ENCODE measurements around the gene MAF.

The MAF gene

DNA sequence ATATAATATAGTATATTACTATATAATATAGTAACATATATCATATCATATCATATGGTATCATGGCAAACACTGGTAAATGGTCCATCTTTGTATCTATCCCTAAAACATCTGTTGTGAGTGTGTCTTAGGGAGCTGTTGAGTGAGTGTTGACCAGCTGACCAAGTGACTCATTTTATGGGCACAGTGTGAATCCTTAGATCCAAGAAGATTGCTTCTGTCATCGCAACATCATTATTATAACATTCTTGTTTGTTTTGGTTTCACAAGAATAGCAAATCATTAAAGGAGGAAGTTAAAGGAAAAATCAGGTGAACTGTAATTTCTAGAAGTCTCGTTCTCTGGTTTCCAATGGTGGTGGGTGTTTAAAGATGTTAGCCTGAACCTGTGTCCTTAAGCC is 11.7 kb upstream of the MAF start:
- no peak for DNase-seq (ENCODE audit: low read depth in 3 of 3)

DNA sequence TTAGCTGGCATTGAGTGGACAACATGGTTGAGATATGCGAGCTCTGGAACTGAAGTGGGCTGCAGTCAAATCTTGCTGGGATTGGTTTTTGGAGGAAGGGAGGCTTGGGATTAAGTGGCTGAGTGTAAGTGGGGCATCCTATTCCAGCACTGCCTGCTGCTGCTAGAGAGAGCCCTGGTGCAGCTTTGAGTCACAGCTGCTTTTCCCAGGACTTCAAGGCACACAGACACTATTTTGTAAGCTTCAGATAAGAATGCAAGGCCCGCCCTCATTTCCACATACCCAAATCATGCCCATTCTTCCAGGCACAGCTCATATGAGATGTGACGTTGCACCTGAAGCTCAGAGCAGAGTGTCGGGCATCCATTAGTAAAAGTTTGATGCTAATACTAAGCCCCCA is 10.2 kb upstream of the MAF start:
- no peak for DNase-seq (ENCODE audit: low read depth in 3 of 3)

DNA sequence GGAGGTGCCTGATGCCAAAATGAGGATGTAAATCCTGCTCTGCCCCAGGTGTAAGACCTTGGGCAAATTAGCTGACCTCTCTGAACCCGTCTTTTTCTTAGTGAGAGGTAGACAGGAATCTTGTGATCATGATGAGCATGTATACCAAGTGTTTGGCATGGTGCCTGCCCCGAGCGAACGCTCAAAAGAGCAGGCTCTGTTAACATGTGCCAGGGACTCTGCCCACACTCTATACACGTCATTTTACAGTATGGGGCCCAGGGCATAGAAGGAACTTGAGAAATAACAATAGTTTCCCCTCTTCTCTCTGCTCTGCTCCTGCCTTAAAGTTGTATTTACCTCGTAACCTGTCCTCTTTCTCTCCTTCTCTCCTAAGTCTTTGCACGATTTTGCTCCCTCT is 9.3 kb upstream of the MAF start:
- no peak for DNase-seq (ENCODE audit: low read depth in 3 of 3)

DNA sequence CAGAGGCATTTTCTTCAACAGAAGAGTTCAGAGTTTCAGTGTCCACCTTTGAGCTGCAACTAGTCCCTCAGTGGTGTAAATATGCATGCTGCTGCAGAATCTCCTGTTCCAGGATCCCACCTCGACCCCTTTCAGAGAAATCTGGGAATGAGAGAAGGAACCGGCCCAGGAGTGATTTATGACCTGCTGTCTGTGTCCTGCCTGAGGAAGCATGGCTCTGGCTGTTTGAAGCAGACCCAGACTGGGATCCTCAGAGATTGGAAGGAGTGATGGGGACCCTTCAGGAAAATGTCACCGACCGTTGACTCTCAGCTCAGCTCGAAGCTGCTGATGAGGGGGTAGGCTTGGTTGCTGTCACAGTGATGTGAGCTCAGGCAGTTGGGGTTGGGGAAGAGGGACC is 8.4 kb upstream of the MAF start:
- DNase-seq (ENCODE audit: low read depth in 3 of 3): no peak

DNA sequence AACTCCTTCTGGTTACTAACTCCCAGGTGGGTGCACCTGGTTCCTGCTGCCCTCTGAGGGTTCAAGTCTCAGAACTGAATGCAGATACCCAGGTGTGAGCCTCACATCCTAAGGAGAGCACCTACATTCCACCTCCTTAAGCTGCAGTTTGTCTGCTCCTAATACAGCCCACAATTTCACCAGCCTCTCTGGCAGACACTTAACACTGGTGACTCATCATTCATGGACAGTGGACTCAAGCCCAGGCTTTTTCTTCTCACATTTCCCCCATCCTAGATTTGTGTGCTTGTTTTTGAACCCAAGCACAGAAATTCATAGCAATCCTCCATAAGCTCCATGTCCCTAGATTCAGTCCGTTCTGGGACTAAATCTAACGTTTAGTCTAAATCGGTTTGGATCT is 7.0 kb upstream of the MAF start:
- no peak for DNase-seq (ENCODE audit: low read depth in 3 of 3)

DNA sequence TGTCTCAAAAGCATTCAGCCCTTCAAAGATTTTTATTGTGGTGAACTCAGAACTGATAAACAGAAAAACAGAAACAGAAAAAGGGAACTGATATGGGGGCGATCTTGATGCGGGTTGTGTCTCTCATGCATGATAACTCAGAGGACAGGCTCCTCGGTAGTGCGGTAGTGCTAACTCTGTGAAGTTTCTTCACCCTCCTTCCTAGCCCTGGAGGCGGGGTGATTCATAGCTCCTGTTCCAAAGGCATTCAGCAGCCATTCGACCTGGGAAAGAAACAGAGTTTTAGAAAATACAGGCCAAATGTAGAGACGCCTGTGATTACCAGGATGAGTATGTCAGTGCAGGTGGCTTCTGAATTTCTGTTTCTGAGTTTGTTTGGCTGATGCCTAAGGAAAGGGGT is 5.5 kb upstream of the MAF start:
- DNase-seq (ENCODE audit: low read depth in 3 of 3): no peak

DNA sequence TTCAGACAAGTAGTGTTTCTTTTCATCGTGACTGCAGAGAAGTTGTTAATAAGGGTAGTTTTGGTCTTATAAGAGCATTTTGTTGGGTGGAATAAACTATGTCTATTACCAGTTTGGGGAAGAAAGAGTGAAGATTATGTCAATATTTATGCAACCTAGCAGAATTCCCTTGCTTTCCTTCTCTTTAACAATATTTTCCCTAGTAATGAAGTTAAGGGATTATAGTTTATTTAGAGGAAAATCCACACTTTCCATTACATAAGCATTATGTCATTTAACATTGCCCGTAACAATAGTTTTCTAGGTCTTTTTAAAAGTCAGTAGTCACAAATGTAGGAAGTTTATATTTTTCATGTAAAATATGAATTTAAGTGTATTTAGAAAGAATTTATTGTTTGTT is 2.5 kb upstream of the MAF start:
- no peak for DNase-seq (ENCODE audit: low read depth in 3 of 3)

DNA sequence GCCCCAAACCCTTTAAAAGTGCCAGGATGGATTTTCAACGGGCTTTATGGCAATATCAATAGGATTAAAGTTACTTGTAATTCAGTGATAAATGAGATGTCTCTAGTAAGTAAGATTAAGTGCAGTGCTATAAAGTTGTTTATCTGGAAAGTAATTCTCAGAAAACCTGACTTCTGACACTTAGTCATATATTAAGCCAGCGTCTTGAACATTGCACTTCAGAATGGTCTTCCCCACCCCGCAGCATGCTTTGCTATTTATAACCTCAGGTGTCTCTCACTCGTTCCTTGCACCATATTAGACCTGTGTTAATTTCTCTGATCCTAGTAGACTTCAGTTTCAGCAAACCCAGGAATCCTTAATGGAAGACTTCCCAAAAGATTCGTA is 2.1 kb upstream of the MAF start:
- DNase-seq (ENCODE audit: low read depth in 3 of 3): no peak

DNA sequence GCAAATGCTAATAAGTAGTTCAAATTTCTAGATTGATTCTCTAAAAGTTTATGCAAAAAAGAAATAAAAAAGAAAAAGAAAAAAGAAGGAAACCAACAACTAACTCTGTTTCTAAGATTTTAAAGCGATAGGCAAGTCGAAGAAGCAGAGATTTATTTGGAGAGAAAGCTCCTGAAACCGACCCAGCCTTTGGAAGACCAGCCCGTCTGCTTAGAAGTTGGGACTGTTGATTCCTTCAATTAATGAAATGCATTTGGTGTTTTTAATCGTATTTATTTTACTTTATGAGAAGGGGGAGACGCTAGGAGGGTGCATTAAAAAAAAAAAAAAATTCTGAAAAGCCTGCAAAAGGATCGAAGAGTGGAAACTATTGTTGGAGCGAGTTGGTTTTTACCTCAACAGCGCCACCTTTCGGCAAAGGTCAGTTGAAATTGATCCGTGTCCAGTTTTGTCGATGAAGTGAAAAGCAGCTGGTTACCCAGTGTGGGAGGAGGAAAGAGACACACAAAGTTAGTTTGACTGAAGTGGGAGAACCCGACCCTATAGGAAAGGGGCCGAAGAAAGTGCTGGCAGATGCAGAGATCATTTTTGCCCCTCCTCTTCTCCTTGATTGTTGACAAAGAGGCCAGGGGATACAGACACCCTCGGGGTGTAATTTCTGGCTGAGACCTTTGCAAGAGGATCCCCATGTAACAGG is 1.5 kb upstream of the MAF start:
- peak; percentile 68 to 83 (median 81) for DNase-seq (ENCODE audit: low read depth in 3 of 3)

DNA sequence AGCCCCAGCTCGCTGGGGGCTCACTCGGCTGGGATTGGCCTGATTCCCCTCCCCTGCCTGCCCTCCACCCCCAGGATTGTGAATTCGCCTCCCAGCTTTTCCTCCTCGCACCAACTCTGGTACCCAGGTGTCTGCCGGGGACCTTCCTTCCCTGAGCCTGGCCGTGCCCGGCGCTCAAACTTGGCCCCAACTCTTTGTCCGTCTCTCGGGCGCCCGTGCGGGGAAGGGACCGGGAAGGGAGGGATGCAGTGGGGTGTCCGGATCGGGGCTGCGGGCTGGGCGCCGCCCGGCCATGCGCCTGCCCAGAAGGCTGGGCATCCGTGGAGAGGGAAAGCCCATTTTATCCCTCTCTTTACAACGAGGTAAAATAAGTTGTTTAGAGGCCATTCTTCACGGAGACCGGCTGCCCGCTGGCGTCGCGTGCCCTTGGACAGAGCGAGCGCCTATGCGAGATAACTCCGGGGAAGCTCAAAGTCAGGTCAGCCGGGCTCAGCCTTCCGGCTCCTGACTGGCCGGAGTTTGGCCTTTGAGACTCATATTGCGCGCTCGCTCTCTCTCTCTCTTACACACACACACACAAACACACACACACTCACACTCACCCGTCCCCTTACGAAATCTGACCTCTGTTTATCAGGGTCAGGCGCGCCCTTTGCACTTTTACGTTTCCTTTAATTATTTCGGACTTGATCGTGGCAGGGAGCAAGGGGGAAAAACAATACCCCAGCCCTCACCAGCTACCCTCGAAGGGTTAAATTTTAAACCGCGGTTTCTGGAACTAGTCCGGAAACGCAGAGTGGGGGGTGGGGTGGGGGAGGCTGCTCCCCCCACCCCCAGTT is 774 bp upstream of the MAF start:
- no peak for DNase-seq (ENCODE audit: low read depth in 3 of 3)

DNA sequence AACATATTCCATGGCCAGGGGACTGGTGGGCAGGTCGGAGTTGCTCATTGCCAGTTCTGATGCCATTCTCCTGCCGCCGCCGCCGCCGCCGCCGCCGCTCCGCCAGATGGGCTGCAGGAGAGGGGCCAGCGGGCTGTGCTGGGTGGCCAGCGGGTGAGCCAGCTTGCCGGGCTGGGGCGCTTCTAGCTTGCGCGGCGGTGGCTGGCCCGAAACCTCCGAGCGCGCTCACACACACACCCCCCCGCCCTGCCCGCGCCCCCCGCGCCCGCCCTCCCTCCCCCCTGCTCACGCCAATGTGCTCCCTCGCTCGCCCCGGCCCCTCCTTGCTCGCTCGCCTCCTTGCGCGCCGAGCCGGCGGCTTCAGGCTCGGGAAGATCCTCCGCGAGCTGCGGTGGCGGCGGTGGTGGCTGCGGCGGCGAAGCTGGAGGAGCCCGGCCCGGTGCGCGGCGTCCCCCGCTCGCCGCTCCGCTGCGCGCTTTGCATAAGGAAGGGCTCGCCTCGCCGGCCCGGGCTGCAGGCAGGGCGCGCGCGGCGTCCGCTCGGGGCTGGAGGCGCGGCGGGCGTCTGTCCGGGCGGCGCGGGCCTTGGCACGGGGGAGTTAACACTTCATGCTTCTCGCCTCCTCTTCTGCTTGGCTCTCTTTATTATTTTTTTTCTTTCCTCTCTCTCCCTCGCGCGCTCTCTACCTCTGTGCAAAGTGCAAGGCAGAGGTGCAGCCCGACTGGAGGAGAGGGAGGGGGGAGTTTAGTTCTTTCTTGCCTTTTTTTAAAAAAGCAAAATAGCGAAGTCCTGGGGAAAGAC is 500 bp downstream of the MAF start:
- DNase-seq (ENCODE audit: low read depth in 3 of 3): no peak

DNA sequence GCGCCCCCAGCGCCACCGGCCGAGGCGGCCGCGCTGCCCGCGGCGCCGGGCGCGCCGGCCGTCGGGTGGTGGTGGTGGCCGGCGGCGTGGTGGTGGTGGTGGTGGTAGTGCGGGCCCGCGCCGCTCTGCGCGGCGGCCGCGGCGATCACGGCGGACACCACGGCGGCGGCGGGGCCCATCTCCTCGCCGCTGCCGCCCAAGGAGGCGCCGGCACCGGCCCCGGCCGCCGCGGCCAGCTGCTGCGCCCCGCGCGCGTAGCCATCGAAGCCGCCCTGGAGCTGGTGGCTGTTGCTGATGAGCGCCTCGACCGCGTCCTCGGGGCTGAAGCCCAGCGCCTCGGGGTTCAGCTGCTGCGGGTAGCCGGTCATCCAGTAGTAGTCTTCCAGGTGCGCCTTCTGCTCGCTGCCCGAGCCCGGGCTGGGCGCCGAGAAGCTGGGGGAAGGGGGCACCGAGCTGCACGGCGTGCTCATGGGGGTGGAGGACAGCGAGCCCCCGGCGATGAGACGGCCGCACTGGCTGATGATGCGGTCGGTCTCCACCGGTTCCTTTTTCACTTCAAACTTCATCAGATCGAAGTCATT is 1.2 kb downstream of the MAF start:
- DNase-seq (ENCODE audit: low read depth in 3 of 3): no peak

DNA sequence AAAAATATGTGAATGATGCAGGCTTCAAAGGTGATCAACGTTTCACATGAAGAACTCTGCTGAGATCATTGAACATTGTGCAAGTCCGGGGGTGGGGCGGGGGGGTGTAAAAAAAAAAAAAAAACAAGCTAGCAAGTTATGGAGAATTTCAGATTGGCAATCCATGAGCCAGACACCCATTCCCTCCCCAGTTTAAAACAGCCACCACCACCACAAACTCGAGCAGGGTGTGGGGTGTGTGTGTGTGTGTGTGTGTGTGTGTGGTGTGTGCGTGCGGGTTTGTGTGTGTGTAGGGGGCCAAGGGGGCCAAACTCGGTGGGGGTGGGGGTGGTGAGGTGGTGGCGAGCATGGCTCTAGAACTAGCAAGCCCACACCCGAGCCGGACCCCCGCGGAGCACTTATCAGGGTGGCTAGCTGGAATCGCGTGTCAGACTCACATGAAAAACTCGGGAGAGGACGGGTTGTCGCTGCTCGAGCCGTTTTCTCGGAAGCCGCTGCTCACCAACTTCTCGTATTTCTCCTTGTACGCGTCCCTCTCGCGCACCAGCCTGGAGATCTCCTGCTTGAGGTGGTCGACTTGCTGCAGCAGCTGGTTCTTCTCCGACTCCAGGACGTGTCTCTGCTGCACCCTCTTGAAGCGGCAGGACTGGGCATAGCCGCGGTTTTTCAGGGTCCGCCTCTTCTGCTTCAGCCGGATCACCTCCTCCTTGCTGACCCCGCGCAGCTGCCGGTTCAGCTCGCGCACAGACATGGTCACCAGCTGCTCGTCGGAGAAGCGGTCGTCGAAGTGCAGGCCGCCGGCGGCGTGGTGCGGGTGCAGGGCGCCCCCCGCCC is 2.0 kb downstream of the MAF start:
- DNase-seq (ENCODE audit: low read depth in 3 of 3): peak in 1 of 3 experiments; percentile 46

DNA sequence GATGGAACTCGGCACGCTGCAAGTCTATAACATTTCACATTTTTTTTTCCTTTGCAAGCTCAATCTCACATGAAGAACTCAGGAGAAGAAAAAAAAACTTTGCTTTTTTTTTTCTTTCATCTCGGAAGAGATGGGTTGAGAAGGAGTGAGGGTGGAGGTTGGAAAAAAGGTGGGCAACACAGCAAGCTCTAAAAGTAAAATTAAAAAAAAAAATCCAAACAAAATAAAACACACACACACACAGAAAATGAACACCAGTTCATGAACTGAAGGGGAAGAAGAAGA is 2.5 kb downstream of the MAF start:
- DNase-seq (ENCODE audit: low read depth in 3 of 3): no peak

DNA sequence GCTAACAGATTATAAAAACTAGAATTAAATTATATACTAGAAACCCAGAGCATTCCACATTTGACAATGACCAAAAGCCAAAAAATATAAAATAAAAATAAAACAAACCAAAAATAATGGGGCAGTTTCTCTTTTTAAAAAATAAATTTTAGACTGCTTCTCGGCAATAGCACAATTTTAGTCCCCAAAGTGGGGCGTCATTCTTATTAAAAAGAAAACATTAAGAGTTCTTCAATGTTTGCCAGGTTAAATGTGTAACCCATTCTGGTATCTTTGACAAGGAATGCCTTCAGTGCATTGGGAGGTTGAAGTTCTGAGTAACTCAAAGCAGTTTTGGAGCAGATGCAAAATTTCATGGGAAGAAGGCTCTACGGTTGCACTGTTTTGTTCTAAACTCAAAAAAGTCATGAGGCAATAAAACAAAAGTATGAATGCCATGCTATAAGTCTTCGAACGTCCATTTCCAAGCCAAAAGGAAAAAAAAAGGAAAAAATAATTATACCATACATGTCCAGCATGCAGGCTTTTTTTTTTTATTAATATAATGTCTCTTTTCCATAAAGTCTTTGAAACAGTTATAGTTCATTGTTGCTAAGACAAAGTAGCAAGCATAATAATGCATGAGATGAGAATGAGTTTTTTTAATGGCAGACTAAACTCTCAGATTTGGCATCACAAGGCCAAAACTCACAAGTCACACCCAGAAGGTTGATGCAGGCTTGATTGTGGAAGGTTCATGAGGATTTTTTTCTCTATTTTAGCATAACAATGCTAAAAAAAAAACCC is 3.1 kb downstream of the MAF start:
- DNase-seq (ENCODE audit: low read depth in 3 of 3): no peak

DNA sequence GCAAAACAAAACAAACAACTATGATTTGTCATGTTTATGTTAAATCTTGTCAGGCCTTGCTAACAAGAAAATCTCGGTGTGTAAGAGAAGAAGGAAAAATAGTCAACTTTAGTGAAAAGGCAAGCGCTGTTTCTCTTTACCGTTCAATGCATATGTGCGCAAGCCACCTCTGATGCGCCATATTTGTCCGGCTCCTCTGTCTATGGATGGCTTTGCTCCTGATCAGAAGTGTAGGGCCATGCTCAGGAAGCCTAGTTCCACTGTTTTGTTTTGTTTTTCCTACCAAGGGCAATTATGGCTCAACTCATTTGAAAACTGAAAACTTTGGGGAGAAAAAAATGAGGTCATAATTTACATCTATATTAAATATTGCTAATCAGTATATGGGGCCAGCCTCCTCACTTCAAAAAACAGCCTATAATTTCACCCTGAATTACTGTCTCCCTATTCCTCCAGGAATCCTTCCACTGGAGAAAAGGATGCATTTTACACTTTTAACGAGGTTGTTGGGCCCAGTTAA is 4.5 kb downstream of the MAF start:
- DNase-seq (ENCODE audit: low read depth in 3 of 3): no peak

DNA sequence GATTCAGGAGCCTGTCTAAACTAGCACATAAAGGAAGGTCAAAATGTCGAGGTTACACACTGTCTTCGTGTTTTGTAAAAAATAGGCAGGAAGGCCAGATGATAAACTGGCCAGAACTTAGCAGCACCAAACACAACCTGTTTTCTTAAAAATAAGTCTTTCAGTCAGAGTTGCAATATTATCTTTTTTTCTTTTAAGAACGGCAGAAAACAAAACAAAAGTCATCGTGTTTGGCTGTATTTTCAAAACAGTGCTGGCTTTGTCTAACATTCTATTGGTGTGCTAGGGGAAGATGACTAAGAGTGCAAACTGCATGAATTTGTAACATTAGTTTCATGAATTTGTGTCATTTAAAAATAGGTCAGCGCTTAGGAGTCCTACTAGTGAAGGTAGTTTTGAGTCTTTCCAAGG is 5.3 kb downstream of the MAF start:
- DNase-seq (ENCODE audit: low read depth in 3 of 3): no peak

DNA sequence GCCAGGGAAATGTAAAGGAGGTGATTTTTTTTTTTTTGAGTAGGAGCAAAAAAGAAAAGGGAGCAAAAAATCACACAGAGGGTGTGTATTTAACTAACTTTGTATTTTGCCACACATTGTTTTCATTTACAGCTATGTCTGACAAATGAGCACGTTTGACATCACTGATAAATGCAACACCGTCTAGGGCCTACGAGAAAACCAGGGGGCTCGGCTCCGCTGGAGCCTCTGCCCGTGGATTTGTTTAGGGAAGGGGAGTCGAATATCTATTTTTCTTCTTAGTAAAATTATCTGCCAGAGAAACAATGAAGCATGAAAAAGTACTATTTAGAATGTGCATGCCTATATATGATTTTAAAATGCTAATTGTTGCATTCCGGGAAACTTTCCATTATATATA is 6.8 kb downstream of the MAF start:
- no peak for DNase-seq (ENCODE audit: low read depth in 3 of 3)

DNA sequence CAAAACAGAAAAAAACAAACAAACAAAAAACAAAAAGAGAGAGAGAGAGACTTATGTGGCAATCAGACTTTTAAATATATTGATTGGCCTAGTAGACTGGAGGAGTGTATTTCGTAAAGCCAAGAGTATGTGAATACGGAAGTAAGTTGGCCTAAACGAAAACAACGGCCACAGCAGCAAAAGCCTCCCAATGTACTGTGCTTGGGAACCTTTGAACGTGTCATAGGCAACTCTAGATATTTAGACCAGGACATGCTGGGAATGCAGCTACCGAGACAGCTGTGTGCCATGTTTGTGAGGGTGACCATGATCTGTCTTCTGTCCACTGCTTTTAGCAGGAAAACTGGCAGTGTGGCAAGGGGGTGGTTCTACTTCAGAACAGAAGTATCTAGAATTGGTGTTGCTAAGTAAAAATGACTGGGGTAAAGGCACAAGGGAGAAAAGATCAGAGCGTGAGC is 7.4 kb downstream of the MAF start:
- no peak for DNase-seq (ENCODE audit: low read depth in 3 of 3)

DNA sequence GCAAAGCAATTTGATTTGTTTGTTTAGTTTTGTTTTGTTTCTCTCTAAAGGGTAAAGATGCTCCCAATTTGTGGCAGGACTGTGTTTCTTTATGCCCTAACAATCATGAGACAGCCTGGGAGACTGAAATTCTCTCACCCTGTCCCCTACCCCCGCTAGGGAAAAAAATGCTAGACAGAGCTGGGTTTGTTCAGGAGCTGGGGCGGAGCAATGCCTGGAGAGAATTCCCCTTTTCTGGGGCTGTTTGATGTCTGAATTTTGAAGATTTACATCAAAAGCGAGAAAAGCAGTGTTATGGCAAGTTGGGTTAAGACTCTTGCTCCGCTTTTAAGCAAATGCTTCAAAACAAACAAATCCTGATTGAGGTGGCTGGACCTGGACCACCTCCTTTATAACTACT is 8.4 kb downstream of the MAF start:
- DNase-seq (ENCODE audit: low read depth in 3 of 3): no peak
